SH-SY5Y (cell line): Measurements from ENCODE around the gene PTPRD.

Experiments
- GATA2 ChIP-seq: IDR thresholded peaks from 2 replicates; pipeline ENCODE4 v1.6.1; 2011; ENCODE audit warnings: mild to moderate bottlenecking, low read depth, low read length
- GATA3 ChIP-seq: IDR thresholded peaks from 2 replicates; pipeline ENCODE4 v1.6.1; 2011; ENCODE audit warnings: low read depth, mild to moderate bottlenecking, low read length, moderate library complexity

- TF ChIP-seq GATA2 (no peak), GATA3 (no peak)
Observed at GRCh38 chr9:9108641-9109040, 1504.2 kb downstream of the PTPRD start.
